GM21576 (cell line): ENCODE results near the gene KCNJ16.

ENCODE experiments used
- ATAC-seq: cut with Tn5 transposase; IDR thresholded peaks from one replicate; pipeline ENCODE4 v1.9.1; 2021; ENCODE audit warnings: mild to moderate bottlenecking, moderate library complexity; ENCODE audit not compliant: unreplicated experiment

Gene KCNJ16

DNA sequence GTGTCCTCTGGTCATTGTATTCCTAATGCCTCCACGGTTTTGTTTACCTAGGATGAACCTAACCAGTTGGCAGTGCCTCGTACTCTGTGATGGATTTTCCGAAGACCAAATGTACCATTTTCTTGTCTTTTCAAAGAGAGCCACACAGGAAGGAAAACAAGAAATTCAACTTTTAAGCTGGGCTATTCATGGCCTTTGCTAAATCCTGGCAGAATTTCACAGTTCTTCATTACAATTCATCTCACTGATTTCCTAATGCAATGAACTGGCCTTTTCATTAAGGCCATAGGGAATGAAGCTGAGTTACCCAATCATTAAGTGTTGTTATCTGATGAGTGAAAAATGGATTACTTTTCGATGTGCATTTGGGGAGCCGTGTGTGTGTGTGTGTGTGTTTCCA is 7.9 kb upstream of the KCNJ16 start:
- ATAC-seq: no peak

DNA sequence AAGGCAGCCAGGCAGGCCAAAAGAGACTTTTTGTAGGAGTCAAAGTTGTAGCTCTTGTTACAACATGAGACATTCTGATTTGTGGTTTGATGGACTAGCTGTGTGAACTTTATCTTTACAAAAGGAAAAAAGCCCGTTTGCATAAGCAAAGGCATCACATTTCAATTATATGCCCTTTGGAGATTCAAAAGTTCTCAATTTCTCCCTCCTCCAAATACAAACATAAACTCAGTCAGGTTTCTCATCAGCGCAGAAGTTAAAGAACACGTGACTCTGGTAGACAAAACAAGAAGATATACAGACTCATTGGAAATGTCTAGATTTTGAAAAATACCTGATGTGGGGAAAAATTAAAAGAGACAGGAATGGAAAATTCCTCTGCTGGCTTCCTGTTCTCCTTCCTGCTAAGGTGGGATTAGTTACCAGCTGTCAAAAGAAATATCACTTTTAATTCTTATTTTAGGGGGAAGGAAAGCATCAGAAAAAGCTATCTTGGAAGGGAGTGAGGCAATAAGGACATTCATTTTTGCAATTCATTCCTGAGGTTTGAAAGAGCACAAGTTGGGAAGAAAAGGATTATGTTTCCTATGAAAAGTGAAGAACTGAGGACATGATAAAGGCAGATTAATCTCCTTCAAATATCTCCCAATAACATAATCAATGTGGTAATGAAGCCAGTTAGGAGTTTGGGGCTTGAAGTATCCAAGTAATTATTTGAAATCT is 4.6 kb upstream of the KCNJ16 start:
- ATAC-seq: no peak

GRCh38 chr17:70071127-70071526 is 3.9 kb upstream of the KCNJ16 start:
- ATAC-seq: no peak

GRCh38 chr17:70071620-70072019 is 3.4 kb upstream of the KCNJ16 start:
- ATAC-seq: no peak

DNA sequence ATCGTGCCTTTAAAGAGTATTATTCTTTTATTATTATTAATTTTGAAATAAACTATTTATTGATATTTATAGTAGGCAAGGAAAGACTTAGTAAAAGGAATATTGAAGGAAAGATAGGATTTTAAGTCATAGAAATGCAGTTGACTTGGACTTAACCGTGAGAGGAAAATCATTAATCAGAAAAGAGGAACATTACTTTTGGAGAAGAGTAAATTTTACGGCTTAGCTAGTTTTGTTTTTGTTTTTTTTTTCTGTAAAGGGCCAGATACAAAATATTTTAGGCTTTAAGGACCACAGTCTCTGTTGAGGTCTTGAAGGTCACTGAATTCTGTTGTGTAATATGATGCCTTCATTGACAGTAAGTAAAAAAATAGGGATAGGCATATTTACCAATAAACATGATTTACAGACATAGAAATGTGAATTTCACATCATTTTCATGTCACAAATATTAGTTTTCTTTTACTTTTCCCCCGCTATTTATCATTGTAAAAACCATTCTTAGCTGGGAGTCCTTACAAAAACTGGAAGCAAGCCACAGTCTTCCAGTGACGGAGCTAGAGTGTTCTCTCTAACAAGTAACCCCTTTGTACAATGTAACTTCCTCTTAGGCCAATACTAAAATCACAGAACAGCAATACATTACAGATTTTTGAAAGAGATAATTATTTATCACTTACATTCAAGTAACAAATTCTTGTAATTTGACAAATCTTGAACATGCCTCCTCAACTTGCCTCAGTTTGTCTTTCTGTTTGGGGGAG is 2.3 kb upstream of the KCNJ16 start:
- ATAC-seq: no peak

- ATAC-seq: no peak
These were observed 1.7 kb upstream of the KCNJ16 start for GRCh38 chr17:70073310-70073709.

DNA sequence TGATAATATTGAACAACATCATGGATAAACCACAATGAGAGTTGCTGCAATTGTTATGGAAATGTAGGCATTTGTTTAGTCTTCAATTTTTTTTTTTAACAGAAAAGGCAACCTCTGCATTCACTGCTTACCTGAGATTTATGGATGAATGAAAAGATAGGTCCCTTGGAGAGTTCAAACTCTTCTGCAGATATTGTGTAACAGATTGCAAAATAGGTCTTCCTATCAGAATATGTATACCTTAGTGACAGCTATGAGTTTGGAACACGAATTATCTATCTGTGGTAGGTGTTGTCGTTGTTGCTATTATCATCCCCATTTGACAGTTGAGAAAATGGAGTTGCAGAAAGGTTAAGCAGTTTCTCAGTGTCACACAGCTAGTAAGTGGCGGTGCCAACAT is 1.2 kb upstream of the KCNJ16 start:
- no peak for ATAC-seq

DNA sequence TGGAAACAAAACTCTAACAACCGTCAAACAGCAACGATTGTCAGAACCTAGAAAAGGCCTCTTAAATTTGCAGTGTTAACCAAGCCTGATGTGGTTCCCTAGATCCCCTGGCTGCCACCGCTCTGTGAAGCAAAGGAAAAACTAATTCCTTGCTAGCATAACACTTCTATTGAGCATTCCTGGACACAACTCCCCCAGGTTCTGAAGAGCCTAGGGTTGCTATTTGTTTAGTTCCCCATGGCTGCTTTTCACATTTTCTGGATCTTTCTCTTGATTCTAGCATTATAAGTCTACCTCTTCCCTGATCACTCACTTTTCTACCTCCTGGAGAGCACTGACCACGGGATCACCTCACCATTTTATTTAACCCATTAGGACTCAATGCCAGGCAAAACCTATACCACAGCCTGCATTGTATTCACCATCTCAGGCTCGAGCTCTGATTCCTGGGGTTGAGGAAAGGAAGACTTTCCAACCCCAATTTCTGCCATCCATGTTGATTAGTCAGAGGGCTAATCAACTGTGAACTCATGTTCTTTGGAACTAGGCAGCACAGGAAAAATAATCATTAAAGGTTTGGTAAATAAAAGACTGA is 692 bp upstream of the KCNJ16 start:
- ATAC-seq: no peak

DNA sequence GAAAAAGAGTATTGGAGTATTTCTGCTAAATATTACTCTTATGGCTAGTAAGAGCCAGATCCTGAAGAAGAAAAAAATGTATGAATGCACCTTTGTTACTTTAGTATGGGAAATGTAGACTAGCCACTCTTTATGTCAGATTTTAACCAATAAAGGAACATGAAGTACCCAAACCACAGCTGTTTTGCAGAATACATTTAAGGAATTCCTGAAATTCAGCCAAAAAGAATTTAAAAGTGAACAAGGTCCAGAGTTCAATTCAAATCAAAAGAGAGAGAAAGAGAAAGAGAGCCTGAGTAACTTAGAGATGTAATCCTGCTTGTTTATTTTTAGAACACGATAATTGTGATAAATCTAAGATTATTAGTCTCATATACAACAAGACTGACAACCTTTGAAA is 1.2 kb downstream of the KCNJ16 start:
- ATAC-seq: no peak

DNA sequence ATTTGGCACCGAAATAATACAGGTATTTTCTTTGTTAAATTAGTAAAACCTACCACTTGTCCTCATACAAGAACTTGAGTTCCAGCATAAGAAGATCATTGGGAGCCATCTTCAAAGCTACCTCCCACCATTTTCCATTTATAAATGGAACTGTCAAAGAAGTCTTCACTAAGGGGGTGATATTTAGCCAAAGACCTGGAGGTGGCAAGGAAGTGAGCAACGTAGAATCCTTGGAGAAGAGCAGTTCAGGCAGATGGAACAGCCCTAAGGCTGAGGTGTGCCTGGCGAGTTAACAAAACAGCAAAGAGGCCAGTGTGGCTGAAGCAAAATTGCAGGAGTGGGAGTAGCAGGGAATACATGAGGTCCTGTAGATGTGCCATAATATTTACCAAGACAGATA is 1.8 kb downstream of the KCNJ16 start:
- ATAC-seq: no peak

DNA sequence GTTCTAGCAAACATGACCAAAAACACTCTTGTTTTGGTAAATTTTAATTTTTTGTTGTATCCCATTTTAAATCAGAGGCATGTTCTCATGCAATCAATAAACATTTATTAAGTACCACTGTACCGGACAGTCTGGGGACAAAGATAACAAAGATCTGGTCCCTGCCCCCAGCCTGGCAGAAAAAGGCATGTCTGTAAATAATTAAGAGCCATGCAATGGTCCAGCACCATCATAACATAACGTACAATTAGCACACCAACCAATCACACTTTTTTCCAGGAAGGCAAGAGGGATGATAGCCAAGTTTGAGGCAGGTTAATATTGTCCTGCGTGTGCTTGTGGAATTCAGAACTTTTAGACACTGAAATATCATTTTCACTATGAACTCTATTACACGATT is 3.5 kb downstream of the KCNJ16 start:
- no peak for ATAC-seq

GRCh38 chr17:70078994-70079531 is 4.0 kb downstream of the KCNJ16 start:
- no peak for ATAC-seq

DNA sequence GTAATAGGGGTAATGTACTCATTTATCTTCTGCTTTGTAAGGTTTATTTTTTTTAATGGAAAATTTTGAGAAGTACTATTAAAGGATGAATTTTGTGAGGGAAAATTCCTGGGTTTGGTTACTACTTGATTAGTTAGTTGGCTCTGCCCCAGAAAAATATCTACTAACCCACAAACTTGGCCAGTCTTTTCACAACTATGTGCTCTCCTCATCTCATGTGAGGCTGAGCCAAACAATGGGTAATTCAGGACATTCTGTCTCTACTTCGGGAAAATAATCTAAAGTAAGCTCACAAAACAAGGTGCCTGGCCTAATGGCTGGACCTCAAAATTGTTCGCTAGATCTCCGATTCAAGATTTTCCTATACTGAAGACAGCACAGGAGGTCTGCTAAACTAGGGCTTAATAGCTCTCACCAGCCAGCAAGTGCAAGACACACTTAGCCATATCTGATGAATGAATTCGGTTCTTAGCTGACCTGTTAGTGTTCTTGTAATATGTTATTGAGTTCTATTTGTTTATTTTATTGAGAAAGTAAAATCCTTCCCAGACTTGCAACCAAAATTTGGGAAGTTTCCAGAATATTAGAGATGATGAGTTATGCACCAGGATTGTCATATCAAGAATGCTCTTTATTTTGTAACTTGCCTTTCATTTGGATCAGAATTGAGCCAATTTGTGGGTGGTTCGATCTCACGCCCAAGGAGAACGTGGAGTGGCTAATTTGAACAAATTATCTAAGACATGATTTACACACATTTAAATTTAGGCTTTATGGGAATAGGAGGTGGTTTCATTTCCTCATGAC is 5.7 kb downstream of the KCNJ16 start:
- no peak for ATAC-seq

DNA sequence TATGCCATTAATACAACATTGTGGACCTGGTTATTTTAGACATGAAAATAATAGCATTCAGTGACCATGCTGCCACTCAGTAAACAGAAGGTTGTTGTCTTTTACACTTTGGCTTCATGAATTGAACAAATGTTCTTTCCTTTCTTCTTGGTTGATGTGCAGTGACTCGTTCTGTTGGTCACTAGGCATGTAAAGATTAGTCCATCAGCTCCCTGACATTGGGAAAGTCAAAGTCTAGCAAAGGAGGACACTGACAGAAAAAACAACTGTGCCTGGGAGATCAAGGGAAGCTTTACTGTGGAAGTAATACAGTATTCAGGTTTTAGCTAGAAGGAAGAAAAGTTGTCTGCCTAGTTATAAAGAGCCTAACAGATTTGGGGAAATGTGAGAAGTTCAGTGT is 6.9 kb downstream of the KCNJ16 start:
- no peak for ATAC-seq

DNA sequence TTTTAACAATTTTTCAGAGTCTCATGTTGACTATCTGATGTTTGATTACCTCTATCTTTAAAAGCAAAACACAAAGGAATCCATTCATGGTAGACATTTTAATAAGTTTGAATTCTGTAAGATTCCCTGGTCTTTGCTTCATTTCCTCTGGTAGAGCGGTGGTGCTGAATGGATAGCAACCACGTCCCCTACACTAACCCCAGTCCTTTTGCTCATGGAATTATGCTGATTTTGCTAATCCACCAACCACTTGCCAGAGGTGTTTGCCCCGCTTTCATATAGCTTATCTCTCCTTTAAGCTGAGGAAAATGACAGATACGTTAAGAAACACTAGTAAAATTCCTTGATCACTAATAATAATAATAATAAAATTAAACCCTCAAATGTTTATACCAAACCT is 9.5 kb downstream of the KCNJ16 start:
- no peak for ATAC-seq

GRCh38 chr17:70086516-70086915 is 11.5 kb downstream of the KCNJ16 start:
- ATAC-seq: no peak

DNA sequence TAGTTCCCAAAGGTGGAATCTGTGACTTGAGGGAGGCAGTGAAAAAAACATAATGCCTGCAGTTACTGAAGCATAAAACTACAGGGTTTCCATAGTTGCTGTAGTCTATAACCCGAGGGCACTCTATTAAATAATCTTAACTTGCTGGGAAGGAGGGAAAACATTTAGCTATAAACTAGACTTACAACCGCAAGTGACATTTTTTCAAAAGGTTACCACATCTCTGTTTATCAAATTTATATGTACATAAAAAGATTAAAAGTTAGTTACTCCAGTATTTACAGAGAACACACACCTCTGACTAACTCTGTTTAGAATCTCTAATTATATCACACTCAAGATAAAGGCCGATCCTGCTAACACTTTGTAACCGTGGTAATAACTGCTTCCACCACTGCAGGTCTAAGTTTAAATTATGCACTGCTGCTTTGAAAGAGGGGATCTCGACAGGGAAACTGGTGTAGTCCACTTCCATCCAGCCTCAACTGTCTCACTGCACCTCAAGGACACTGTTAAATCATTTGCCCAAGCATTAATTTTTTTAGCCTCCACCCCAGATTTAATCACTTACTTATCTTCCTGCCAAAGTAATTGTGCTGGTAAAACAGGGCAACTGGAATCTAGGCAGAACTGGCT is 14.6 kb downstream of the KCNJ16 start:
- ATAC-seq: no peak

DNA sequence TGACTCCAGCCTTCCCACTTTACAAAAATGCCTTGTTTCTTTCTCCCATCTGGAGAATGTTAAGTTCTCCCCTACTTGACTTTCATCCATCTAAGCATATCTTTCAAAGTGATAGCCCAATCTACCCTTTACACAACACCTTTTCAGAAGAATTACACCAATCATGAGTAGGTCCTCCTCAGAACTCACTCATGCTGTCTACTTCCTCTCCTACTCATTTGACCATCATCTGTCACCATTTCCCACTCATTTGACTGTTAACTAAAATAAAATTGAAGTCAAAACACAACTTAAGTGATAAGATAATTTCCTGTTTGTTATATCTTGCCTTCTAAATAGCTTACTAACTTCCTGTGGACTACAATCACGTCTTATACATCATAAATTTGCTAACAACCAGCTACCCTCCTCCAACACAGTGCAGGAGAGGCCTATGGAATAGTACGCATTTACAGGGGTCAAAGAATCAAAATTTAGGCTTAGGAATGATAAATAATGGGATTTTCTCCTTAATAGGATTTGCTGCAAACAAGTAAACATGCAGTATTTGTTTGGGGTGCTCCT is 16.1 kb downstream of the KCNJ16 start:
- no peak for ATAC-seq

DNA sequence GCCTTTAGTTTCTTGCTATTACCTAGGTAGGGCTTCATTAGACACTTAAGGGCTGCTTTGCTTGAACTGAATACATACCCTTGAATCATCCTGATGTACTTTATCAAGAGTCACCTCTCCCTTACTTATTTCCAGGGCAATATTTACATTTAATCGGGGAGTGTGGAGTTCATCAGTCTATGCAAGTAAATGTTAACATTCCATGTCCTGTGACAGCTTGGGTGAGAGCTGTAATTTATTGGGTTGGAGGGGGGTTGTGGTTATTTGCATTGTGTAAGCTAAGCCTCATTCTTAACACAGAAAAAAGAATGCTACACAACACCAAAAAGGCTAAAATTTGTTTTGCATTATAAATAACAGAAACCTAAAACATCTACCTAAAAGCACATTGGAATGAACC is 16.7 kb downstream of the KCNJ16 start:
- ATAC-seq: no peak

- no peak for ATAC-seq
These were observed 18.1 kb downstream of the KCNJ16 start for GRCh38 chr17:70093163-70093562.
